SU-DHL-6 (cell line): ENCODE data around the gene ST6GALNAC4.

ENCODE experiments used
- CTCF ChIP-seq: fragments of 200-600 bp; sonication (generic); IDR thresholded peaks from one replicate; pipeline ENCODE4 v1.5.1; 2017; ENCODE audit warnings: antibody characterized with exemption, mild to moderate bottlenecking, low read length, moderate library complexity; ENCODE audit not compliant: insufficient read depth, poor library complexity, severe bottlenecking
- EZH2phosphoT487 ChIP-seq: fragments of 200-600 bp; sonication (generic), shearing (Covaris generic); conservative IDR thresholded peaks from 2 replicates; pipeline ENCODE4 v1.6.1; 2018; ENCODE audit warnings: mild to moderate bottlenecking, antibody characterized with exemption, low read length, moderate library complexity, mixed read lengths

- no peak for TF ChIP-seq CTCF
- no peak for TF ChIP-seq EZH2phosphoT487
Observed at GRCh38 chr9:127959398-127959797, 42.6 kb upstream of the ST6GALNAC4 start.
